GM13976 (cell line): ENCODE results near the gene GPATCH2.

Experiments
- DNase-seq: peaks from one replicate; pipeline ENCODE4 v3.0.0; 2012; ENCODE audit warnings: low spot score
- in situ Hi-C: fragments of 300-500 bp; cut with MboI; formaldehyde crosslinking; loops from one replicate; pipeline ENCODE4 v1.12.0; 2022; ENCODE audit warnings: low sequenced_read_pairs, mixed read lengths, inconsistent platforms; ENCODE audit not compliant: unreplicated experiment
- TF ChIP-seq, protein P1 (sequence below): IDR thresholded peaks from 2 replicates; pipeline ENCODE4 v1.5.1; 2012; ENCODE audit warnings: borderline replicate concordance, mild to moderate bottlenecking; ENCODE audit not compliant: insufficient read depth; ENCODE audit errors: extremely low read depth, missing control alignments, control extremely low read depth

GPATCH2 gene

DNA sequence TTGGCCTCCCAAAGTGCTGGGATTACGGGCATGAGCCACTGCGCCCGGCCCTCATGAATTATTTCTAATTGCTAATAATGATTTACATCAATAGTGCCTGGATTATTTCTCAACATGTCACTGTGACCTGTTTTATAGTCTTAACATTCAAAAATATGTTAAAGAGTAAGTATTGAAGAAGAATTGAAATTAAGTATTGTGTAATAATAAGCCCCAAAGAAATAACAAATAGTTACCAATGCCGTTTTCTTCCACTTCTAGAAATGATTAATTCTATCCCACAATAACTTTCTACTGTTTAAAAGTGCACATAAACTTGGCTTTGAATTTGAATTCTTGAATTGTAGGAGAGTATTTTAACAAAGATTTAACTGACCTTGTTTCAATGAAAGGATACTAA, 19.8 kb upstream of the GPATCH2 start:
- TF ChIP-seq, protein P1, sequence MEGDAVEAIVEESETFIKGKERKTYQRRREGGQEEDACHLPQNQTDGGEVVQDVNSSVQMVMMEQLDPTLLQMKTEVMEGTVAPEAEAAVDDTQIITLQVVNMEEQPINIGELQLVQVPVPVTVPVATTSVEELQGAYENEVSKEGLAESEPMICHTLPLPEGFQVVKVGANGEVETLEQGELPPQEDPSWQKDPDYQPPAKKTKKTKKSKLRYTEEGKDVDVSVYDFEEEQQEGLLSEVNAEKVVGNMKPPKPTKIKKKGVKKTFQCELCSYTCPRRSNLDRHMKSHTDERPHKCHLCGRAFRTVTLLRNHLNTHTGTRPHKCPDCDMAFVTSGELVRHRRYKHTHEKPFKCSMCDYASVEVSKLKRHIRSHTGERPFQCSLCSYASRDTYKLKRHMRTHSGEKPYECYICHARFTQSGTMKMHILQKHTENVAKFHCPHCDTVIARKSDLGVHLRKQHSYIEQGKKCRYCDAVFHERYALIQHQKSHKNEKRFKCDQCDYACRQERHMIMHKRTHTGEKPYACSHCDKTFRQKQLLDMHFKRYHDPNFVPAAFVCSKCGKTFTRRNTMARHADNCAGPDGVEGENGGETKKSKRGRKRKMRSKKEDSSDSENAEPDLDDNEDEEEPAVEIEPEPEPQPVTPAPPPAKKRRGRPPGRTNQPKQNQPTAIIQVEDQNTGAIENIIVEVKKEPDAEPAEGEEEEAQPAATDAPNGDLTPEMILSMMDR: no peak
- in situ Hi-C loops: no loop called here
- DNase-seq: no peak

- TF ChIP-seq, protein P1: no peak
- in situ Hi-C loops: no loop called here
- DNase-seq: no peak
Observed at GRCh38 chr1:217647791-217648190, 16.9 kb upstream of the GPATCH2 start.

GRCh38 chr1:217642455-217642854, 11.6 kb upstream of the GPATCH2 start:
- no peak for DNase-seq
- TF ChIP-seq, protein P1: no peak
- in situ Hi-C loops: no loop called here

- TF ChIP-seq, protein P1: no peak
- in situ Hi-C loops: no loop called here
- no peak for DNase-seq
Observed at GRCh38 chr1:217627431-217627830, 3.5 kb downstream of the GPATCH2 start.

GRCh38 chr1:217626321-217626720, 4.6 kb downstream of the GPATCH2 start:
- in situ Hi-C loops: no loop called here

DNA sequence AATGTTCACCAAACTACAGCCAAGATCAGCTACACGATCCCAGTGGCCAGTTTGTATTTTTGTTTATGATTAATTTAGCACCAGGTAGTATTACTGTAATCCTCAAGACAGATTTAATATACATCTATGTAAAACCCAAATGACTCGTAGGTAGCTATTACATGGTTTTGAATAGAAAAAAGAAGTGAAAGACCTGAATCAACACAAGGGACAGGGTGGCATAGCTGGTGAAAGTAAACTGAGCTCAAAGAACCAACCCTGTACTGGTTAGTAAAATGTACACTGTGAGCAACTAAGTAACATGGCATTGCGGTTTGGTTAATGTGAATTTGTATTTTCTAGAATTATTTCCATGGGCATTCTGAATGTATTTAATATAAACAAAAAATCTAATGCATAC, 8.8 kb downstream of the GPATCH2 start:
- no peak for DNase-seq
- in situ Hi-C loops: no loop called here
- TF ChIP-seq, protein P1: no peak

More at GRCh38 chr1:217626321-217626720, 4.6 kb downstream of the GPATCH2 start:
- no peak for DNase-seq
- TF ChIP-seq, protein P1: no peak

- in situ Hi-C loops: no loop called here
- TF ChIP-seq, protein P1: no peak
- DNase-seq: peak; percentile 63
Observed at GRCh38 chr1:217620814-217621213, 10.1 kb downstream of the GPATCH2 start.
